Stimulated activated CD4-positive, alpha-beta T cell treated with anti-CD3 and anti-CD28 coated beads, TNF-alpha, amount 100 ng/mL, for 48 hours (primary cell): ENCODE data around the gene IQGAP2.

Source experiments
- DNase-seq, 3 donors: peaks; one replicate each; pipeline ENCODE4 v3.0.0-alpha.2; 2020; ENCODE audit warnings: low read depth in 3 of 3

IQGAP2 gene

GRCh38 chr5:76475936-76476335 is 72.9 kb downstream of the IQGAP2 start:
- DNase-seq: no peak

DNA sequence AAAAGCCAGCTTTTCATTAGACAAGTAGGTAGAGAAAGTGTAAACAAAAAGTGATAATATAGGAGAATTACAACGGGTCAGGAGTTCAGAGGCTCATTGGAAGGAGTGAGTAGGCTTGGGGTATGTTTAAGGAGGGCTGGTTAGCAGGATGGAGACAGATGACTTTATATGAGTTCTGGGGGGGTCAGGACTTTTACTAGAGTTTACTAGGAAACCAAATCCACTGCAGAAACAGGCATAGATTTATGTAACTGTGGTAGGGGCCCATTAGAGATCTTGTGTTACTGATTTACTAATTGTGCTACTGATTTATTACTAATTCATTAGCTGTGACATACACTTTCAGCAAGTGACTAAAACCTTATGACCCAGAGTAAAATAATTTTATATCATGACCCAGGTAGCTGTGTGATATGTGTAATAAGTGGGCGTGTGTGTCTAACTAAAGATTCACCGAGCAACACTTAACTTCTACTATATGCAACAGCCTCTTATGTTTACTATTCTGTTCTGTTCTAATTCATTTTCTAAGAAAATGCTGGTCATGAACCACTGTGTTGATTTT is 73.5 kb downstream of the IQGAP2 start:
- no peak for DNase-seq

GRCh38 chr5:76477061-76477460 is 74.0 kb downstream of the IQGAP2 start:
- no peak for DNase-seq

- DNase-seq: no peak
Measured at GRCh38 chr5:76477571-76477970, 74.5 kb downstream of the IQGAP2 start.

GRCh38 chr5:76479281-76479680 is 76.2 kb downstream of the IQGAP2 start:
- no peak for DNase-seq

GRCh38 chr5:76479973-76480667 is 77.0 kb downstream of the IQGAP2 start:
- no peak for DNase-seq

DNA sequence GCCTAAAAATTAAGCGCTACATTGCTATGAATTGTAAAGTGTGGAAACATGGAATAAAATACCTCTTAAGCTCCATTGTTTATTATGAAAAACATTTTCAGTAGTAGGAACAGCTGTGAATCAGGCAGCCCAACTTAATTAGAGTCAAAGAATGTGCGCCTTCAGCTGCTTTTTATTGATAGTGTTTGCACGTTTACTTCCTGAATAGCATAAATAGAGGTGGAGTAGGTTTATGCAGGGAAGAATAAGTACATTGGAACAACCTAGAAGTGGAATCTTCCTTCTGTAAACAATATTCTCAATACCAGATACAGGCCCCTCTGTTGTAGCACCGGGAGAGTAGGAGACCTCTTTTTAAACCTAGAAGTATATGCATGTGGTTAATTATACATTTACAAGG is 79.9 kb downstream of the IQGAP2 start:
- DNase-seq: no peak

- no peak for DNase-seq
Measured at GRCh38 chr5:76483433-76483832, 80.3 kb downstream of the IQGAP2 start.

DNA sequence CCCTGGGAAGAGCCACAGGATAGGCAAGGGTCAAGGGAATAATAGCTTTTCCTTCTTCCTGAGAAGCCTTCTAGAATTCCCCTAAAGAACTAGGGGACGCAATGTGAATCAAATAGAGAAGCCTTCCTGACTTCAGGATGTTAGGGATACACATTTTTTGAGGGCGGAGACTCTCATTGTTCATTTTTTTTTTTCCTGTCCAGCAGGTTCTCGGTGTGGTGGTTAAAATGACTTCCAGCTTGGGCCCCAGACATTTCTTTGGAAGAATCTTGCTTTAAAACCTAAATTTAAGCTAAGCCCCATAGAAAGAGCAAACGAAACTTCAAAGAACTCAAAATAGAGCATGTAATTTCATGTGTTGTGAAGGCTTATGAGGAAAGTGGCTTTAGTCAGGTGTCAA is 80.8 kb downstream of the IQGAP2 start:
- no peak for DNase-seq

DNA sequence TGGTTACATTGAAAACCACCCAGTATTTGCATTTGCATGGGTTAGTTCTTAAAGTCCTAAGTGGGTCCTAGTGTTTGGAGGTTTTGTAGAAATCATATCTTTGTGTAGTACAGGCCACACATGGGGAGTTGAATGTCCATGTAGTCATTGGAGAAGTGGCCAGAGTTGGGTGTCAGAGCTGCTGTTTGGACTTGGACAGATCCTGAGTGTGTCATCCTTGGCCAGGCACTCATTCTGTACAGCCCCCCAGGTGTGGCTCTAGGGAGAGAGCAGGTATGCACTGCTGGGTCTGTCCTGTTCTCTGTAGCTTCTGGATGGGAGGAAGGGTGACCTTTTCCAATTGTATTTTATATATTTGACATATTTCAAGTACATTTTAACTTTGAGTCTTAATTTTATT is 82.4 kb downstream of the IQGAP2 start:
- no peak for DNase-seq

DNA sequence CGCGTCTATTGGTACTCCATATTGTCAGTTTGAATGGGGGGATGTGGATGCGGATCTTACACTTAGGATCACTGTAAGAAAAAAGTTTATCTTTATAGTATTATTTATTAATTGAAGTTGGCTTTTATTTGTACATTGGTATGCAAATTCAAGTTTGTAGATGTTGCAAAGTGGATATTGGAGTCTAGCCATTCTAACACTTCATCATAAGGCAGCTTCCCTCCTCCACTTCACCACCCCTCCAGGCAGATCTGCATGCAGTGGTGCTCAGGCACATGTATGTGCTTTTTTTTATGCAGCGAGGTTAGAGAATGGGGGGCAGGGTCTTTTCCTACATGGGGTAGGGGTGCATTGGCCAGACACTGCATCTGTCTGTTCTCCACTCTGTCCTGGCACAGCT is 84.3 kb downstream of the IQGAP2 start:
- no peak for DNase-seq

DNA sequence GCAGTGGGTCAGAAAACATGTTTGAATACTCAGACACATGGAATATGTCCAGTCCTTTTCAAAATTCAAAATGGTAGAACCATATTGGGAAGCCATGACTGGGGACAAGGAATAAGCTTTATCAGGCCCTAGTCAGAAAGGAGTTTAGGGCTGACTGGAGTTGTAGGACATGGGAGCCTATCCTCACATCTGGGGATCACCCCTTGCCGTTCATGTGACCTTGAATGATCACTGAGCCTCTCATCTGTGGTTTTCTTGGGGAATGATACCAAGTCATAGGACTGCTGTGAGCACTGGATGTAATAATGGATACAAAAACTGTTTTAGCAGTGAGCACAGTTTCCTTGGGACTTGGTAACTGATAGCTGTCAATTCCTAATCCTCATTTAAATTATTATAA is 84.7 kb downstream of the IQGAP2 start:
- no peak for DNase-seq

- no peak for DNase-seq
Measured at GRCh38 chr5:76488969-76489368, 85.9 kb downstream of the IQGAP2 start.

DNA sequence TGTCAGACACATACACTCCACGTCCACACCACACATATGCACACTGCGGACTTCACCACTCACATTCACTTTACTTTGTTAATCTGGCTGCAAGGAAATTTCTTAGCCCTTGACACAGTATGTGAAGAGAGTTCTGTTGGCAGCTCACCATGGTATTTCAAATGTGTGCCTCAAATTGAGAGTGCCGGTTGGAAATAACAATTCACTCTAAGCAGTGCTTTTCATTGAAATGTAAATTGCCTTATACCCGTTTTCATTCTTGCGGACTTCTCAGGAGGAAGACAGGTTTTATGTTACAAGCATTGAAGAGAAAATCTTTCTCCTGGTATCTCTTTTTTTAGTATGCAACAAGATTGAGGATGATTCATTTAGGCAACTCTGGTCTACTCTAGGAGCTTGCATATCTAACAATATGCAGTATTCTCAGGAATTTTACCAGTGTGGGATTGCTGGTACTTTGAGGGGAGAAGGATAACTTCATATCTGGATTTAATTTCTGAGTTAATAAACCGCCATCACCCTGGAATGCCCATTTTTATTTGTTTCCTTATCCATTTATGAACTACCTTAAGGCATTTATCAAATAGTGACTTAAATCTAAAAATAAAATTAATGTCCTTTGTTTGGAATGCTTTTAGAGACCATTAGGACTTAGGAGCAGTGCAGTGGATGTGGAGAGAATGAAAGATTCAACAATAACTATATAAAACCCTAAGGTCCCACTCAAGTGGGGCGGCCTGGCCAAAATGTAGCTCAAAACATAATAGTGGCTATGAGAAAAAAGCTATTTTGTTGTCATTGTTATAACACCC is 87.0 kb downstream of the IQGAP2 start:
- DNase-seq: no peak

DNA sequence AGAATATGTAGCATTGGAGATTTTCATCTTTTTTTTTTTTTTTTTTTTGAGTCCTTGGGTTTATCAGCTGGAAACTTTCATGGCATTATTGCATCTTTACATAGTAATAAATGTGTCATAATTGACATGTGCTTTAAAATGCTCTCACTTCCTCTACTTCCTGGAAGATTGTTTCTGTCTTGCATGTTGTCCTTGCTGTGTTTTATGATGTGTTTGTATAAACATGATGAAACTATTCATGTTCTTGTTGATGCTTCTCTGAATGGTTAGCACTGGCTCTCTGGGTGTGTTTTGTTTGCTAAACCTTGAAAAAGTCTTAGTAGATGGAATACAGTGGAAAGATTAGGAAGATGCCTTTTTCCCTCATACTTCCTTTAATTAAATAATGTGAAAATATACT is 87.9 kb downstream of the IQGAP2 start:
- DNase-seq: no peak

DNA sequence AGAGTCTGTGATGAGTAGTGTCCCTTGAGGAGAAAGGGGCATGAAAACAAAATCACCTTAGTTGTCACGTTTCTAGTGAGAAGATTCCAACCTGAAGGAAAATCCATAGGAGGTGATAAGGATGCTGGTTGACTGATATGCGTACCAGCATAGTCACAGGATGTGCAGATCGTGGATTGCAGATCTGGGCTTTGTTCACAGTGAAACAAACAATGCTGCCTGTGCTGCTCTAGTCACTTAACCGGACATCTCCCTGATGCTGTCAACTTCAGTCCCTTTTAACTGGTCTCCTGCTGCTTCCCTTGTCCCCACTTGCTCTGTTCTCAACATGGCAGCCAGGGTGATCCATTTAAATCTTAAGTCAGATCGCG is 89.7 kb downstream of the IQGAP2 start:
- no peak for DNase-seq

DNA sequence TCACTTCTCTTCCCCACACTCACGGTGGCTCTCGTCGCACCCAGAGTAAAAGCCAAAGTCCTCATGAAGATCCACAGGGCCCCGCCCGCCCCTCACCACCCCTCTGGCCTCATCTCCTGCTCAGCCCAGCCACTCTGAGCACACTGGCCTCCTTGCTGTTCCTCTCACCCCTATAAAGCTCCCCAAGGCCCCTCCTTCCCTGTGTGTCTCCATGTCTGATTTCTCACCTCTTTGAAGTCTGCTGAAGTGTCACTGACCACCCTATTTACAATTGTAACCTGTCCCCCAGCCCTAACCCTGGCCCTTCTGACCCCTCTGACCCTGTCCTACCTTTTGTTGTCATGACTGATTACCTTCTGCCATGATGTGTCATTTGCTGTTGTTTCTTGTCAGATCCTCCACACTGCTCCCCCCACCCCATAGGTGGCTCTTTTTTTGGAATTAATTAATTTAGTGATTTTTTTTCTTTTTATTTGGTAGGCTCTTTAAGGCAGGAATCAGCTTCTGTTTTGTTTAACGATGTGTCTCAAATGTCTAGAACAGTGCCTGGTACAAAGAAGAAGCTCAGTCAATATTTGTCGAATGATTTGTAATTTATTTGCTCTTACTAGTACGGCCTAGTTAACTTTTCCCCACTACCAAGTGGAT is 90.2 kb downstream of the IQGAP2 start:
- no peak for DNase-seq

DNA sequence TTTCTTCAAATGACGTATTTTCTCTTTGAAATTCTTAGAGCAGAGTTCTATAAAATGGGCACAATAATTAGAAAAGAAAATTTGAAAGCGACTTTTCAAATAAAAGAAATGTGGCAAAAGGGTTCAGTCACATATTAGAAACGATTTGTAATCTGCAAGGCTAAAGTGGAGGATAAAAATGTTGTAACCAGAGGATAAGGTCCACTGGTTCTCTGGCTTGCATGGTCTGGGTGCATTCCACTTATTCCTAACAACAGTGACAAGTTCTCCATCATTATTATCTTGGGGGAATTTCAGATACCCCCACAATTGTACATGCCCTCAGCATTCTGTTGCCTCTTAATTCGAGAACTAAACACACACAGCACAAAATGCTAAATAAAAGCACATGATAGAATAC is 91.1 kb downstream of the IQGAP2 start:
- no peak for DNase-seq

- no peak for DNase-seq
Measured at GRCh38 chr5:76495870-76496269, 92.8 kb downstream of the IQGAP2 start.

DNA sequence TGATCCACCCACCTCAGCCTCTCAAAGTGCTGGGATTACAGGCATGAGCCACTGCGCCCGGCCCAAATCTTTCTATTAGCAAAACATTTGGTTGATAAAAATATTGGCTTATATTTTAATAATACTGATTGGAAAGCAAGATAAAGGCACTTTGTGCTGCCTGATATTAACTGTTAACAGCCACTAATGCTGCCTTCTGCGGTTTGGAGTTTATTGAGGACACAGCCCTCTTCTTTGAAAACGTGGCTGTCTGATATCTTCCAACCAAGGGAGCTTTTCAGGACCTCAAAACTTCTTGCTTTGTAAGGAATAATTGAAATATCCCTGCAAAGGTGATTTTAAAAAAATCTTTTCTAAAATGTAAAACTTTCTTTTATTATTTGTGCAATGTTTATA is 94.0 kb downstream of the IQGAP2 start:
- no peak for DNase-seq

DNA sequence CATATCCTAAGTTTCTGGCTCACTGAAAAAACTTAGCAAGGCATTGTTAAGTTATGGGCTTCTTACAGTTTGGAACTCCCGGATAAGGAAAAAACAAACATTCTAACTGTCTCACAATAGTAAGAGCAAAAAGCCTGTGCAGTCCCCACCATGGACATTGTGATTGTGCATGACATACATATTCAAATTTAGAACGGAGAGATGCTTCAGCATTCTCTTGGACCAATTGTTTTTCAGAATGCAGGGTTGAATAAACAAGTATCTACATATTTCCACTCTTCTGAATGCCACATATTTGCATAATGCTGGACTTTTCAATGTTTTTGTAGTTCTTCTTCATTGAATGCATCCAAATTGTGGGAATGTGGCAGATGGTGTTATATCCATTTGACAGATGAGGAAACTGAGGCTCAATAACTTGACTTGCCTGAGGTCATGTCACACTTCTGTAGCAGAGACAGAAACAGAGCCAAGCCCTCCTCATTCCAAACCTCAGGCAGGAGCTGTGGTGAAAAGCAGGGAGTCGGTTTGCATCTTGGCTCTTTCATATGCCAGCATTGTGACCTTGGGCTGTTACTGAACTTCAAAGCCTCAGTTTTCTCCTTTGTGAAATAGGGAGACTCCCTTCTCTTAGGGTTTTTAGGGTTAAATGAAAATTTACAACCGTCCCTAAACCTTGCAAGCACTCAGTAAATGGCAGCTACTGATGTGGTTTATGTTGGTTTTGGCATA is 95.1 kb downstream of the IQGAP2 start:
- no peak for DNase-seq
